Retinal pigment epithelial cell (primary cell): ENCODE results near the gene CADPS.

Experiments used
- DNase-seq: peaks from one replicate; pipeline ENCODE4 v3.0.0-alpha.2; 2010; ENCODE audit warnings: low read depth
- H3K4me3 ChIP-seq: 2 replicates; pipeline ENCODE4 v1.5.1; 2011; ENCODE audit warnings: mild to moderate bottlenecking, low read length, control low read depth, moderate library complexity
- CTCF ChIP-seq: conservative IDR thresholded peaks from 2 replicates; pipeline ENCODE4 v1.5.1; 2011; ENCODE audit warnings: low read depth, low read length, control low read depth, inconsistent platforms

Gene CADPS

GRCh38 chr3:62888180-62888579, 13.0 kb upstream of the CADPS start:
- no peak overlapping the region for H3K4me3 ChIP-seq
- DNase-seq = no peak
- TF ChIP-seq CTCF = no peak

- no peak for TF ChIP-seq CTCF
- no peak overlapping the region for H3K4me3 ChIP-seq
- no peak for DNase-seq
Measured at GRCh38 chr3:62885136-62885535, 9.9 kb upstream of the CADPS start.

GRCh38 chr3:62884096-62884870, 9.1 kb upstream of the CADPS start:
- no peak overlapping the region for H3K4me3 ChIP-seq
- no peak for DNase-seq
- no peak for TF ChIP-seq CTCF

GRCh38 chr3:62882676-62883200, 7.5 kb upstream of the CADPS start:
- no peak overlapping the region for H3K4me3 ChIP-seq
- no peak for TF ChIP-seq CTCF
- DNase-seq = no peak

- H3K4me3 ChIP-seq = no peak overlapping the region
- peak; percentile 30 for DNase-seq
- TF ChIP-seq CTCF = no peak
Measured at GRCh38 chr3:62876064-62876463, 848 bp upstream of the CADPS start.

GRCh38 chr3:62875558-62876002, 364 bp upstream of the CADPS start:
- no peak for DNase-seq

More at GRCh38 chr3:62875558-62876002, 364 bp upstream of the CADPS start:
- no peak overlapping the region for H3K4me3 ChIP-seq
- TF ChIP-seq CTCF = no peak
